Naive thymus-derived CD4-positive, alpha-beta T cell (primary cell): Measurements from ENCODE around the gene MUL1. TPM values are rescaled to one million over a fixed set of nuclear protein-coding genes. Genes with fewer than 3 reads are reported as not detected.

Experiments used
- ATAC-seq: fragments of 150-1000 bp; cut with Tn5 transposase; 2 replicates; pipeline ENCODE4 v1.10.0; 2021; ENCODE audit warnings: mild to moderate bottlenecking, moderate library complexity
- CTCF ChIA-PET: fragments of 350-600 bp; sonication (Branson Sonifier 250); formaldehyde crosslinking; loops from one replicate; lab custom pipeline; 2021; ENCODE audit warnings: antibody characterized with exemption; lab: Charles Lee
- POLR2A ChIA-PET: fragments of 350-600 bp; sonication (Branson Sonifier 250); formaldehyde crosslinking; loops from one replicate; lab custom pipeline; 2021; ENCODE audit warnings: antibody characterized with exemption, inconsistent platforms; lab: Charles Lee
- DNase-seq, 9 donors: peaks; one replicate each; pipeline versions ENCODE4 v3.0.0 to v3.0.0-alpha.2; 2020 to 2022; ENCODE audit warnings: mixed read lengths in 1 of 9
- H3K27ac ChIP-seq: one replicate; pipeline ENCODE4 v1.7.0; 2013; ENCODE audit warnings: mild to moderate bottlenecking, low read depth, low read length, moderate library complexity
- H3K27me3 ChIP-seq, 2 donors: one replicate each; pipeline ENCODE4 v1.7.0; 2013; ENCODE audit warnings: low read length in 2 of 2, mild to moderate bottlenecking in 2 of 2, moderate library complexity in 2 of 2; ENCODE audit not compliant: control insufficient read depth in 2 of 2, insufficient read depth in 2 of 2
- H3K36me3 ChIP-seq, 3 experiments: 1 replicate in 2 of 3; 2 replicates in 1 of 3; pipeline ENCODE4 v1.7.0; 2013; ENCODE audit warnings: low read length in 3 of 3, mild to moderate bottlenecking in 3 of 3, moderate library complexity in 1 of 3; ENCODE audit not compliant: insufficient read depth in 3 of 3, control insufficient read depth in 2 of 3
- H3K4me1 ChIP-seq, 2 donors: one replicate each; pipeline ENCODE4 v1.7.0; 2013; ENCODE audit warnings: low read length in 2 of 2, mild to moderate bottlenecking in 2 of 2, moderate library complexity in 1 of 2; ENCODE audit not compliant: control insufficient read depth in 2 of 2, insufficient read depth in 2 of 2
- H3K4me3 ChIP-seq: 2 replicates; pipeline ENCODE4 v1.7.0; 2013; ENCODE audit warnings: mild to moderate bottlenecking, low read length
- H3K9me3 ChIP-seq, 3 experiments: 1 replicate in 2 of 3; 2 replicates in 1 of 3; pipeline ENCODE4 v1.7.0; 2013; ENCODE audit warnings: low read length in 3 of 3; ENCODE audit not compliant: control insufficient read depth in 2 of 3
- H3K27ac Mint-ChIP-seq, 9 donors: one replicate each; pipeline ENCODE4 v1.8.0; 2020 to 2022; ENCODE audit warnings: mixed read lengths in 9 of 9, mild to moderate bottlenecking in 8 of 9, moderate library complexity in 5 of 9, inconsistent platforms in 2 of 9
- H3K27me3 Mint-ChIP-seq, 5 donors: one replicate each; pipeline ENCODE4 v1.8.0; 2021 to 2022; ENCODE audit warnings: mixed read lengths in 5 of 5, mild to moderate bottlenecking in 1 of 5
- H3K36me3 Mint-ChIP-seq, 5 donors: one replicate each; pipeline ENCODE4 v1.8.0; 2020 to 2022; ENCODE audit warnings: mixed read lengths in 5 of 5, mild to moderate bottlenecking in 3 of 5, inconsistent platforms in 1 of 5
- H3K4me1 Mint-ChIP-seq, 7 donors: one replicate each; pipeline ENCODE4 v1.8.0; 2020 to 2022; ENCODE audit warnings: mixed read lengths in 7 of 7, mild to moderate bottlenecking in 3 of 7, inconsistent platforms in 1 of 7
- H3K4me3 Mint-ChIP-seq, 10 donors: one replicate each; pipeline ENCODE4 v1.8.0; 2020 to 2022; ENCODE audit warnings: mild to moderate bottlenecking in 10 of 10, mixed read lengths in 10 of 10, moderate library complexity in 6 of 10, inconsistent platforms in 2 of 10
- H3K9me3 Mint-ChIP-seq, 11 donors: one replicate each; pipeline ENCODE4 v1.8.0; 2020 to 2022; ENCODE audit warnings: mixed read lengths in 11 of 11, mild to moderate bottlenecking in 4 of 11, inconsistent platforms in 1 of 11, moderate library complexity in 1 of 11
- intact Hi-C, 2 donors: fragments of 100-400 bp; cut with micrococcal nuclease; formaldehyde crosslinking; loops; one replicate each; pipeline ENCODE4 v1.15.1; 2023
- polyA plus RNA-seq, 2 donors: library from polyadenylated mRNA; unstranded; fragments of 300-500 nt; fragmentation: Illumina TruSeq; gene quantifications; one replicate each; pipeline ENCODE4 v1.2.3, GENCODE V29; 2021
- total RNA-seq, 6 experiments: library from RNA in 5 of 6; stranded (reverse) in 5 of 6; gene quantifications; 1 replicate in 5 of 6; 2 replicates in 1 of 6; pipeline ENCODE4 v1.2.3 and lab custom pipeline; 2021 to 2026

Gene MUL1
- total and polyA plus RNA-seq, 7 experiments from 2014 or later, result 16.5 to 40.5 (median 20.6) TPM

- DNase-seq (no peak), ATAC-seq (no peak)
- Mint-ChIP-seq H3K4me1 (peaks cover 0 to 4% (median 0%) of the 10 kb centered on the region in 7 donors), H3K27me3 (peaks cover 10 to 37% (median 24%) of the 10 kb centered on the region in 5 donors), H3K27ac (no peak overlapping the region), H3K4me3 (no peak overlapping the region), H3K9me3 (peaks cover 0 to 2% (median 0%) of the 10 kb centered on the region in 11 donors), H3K36me3 (no peaks in the 10 kb centered on the region)
- H3K4me3 ChIP-seq, result no peak overlapping the region
- ChIA-PET POLR2A (no interaction called here), CTCF (no interaction called here)
- no peaks in the 10 kb centered on the region for H3K4me1 ChIP-seq
- no peaks in the 10 kb centered on the region for H3K36me3 ChIP-seq
- H3K9me3 ChIP-seq, result no peaks in the 10 kb centered on the region
- intact Hi-C loops, result no loop called here
- no peak overlapping the region for H3K27ac ChIP-seq
- H3K27me3 ChIP-seq, result no peaks in the 10 kb centered on the region
Measured at GRCh38 chr1:20466273-20466672, 41.7 kb downstream of the MUL1 start.

- H3K27ac ChIP-seq, result no peak overlapping the region
- ChIA-PET POLR2A (no interaction called here), CTCF (no interaction called here)
- H3K4me3 Mint-ChIP-seq, result no peak overlapping the region
- H3K9me3 Mint-ChIP-seq, result peaks cover 0 to 5% (median 0%) of the 10 kb centered on the region in 11 donors
- no peaks in the 10 kb centered on the region for H3K36me3 Mint-ChIP-seq
- intact Hi-C loops, result no loop called here
- no peaks in the 10 kb centered on the region for H3K36me3 ChIP-seq
- H3K27me3 ChIP-seq, result no peaks in the 10 kb centered on the region
- no peak for ATAC-seq
- peaks cover 14 to 44% (median 31%) of the 10 kb centered on the region in 5 donors for H3K27me3 Mint-ChIP-seq
- no peak overlapping the region for H3K27ac Mint-ChIP-seq
- H3K4me1 ChIP-seq, result no peaks in the 10 kb centered on the region
- no peaks in the 10 kb centered on the region for H3K9me3 ChIP-seq
- no peak overlapping the region for H3K4me3 ChIP-seq
- DNase-seq, result no peak
- peaks cover 0 to 4% (median 0%) of the 10 kb centered on the region in 7 donors for H3K4me1 Mint-ChIP-seq
Measured at GRCh38 chr1:20465187-20465586, 42.8 kb downstream of the MUL1 start.

DNA sequence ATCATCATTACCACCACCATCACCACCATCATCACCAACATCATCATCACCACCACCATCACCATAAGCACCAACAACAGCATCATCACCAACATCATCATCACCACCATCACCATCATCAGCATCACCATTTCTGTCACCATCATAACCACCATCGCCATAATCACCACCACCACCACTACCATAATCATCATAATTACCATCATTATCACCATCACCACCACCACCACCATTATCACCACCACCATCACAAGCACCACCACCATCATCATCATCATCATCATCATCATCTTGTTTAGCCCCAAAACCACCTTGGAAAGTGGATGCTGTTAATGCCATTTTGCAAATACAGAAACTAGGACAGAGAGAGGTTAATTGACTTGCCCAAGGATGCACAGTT, 44.4 kb downstream of the MUL1 start:
- Mint-ChIP-seq H3K36me3 (no peaks in the 10 kb centered on the region), H3K4me1 (peaks cover 0 to 4% (median 0%) of the 10 kb centered on the region in 7 donors), H3K27me3 (peaks cover 14 to 45% (median 37%) of the 10 kb centered on the region in 5 donors), H3K4me3 (no peak overlapping the region), H3K27ac (no peak overlapping the region), H3K9me3 (peaks cover 0 to 5% (median 0%) of the 10 kb centered on the region in 11 donors)
- ATAC-seq, result no peak
- Histone ChIP-seq H3K9me3 (no peaks in the 10 kb centered on the region), H3K4me3 (no peak overlapping the region), H3K4me1 (no peaks in the 10 kb centered on the region), H3K36me3 (no peaks in the 10 kb centered on the region), H3K27me3 (no peaks in the 10 kb centered on the region), H3K27ac (no peak overlapping the region)
- intact Hi-C loops, result no loop called here
- POLR2A ChIA-PET, result no interaction called here
- DNase-seq, result no peak
- CTCF ChIA-PET, result no interaction called here

- Histone ChIP-seq H3K36me3 (no peaks in the 10 kb centered on the region), H3K27me3 (no peaks in the 10 kb centered on the region), H3K4me1 (no peaks in the 10 kb centered on the region), H3K9me3 (no peaks in the 10 kb centered on the region), H3K4me3 (no peak overlapping the region), H3K27ac (no peak overlapping the region)
- H3K27ac Mint-ChIP-seq, result no peak overlapping the region
- intact Hi-C loops, result no loop called here
- CTCF ChIA-PET, result no interaction called here
- H3K4me3 Mint-ChIP-seq, result no peak overlapping the region
- no peaks in the 10 kb centered on the region for H3K36me3 Mint-ChIP-seq
- peaks cover 16 to 43% (median 32%) of the 10 kb centered on the region in 5 donors for H3K27me3 Mint-ChIP-seq
- POLR2A ChIA-PET, result no interaction called here
- DNase-seq, result no peak
- H3K9me3 Mint-ChIP-seq, result peaks cover 0 to 5% (median 0%) of the 10 kb centered on the region in 11 donors
- no peak for ATAC-seq
- peaks cover 0 to 4% (median 0%) of the 10 kb centered on the region in 7 donors for H3K4me1 Mint-ChIP-seq
Measured at GRCh38 chr1:20462397-20462796, 45.6 kb downstream of the MUL1 start.

- Histone ChIP-seq H3K4me1 (no peaks in the 10 kb centered on the region), H3K27me3 (no peaks in the 10 kb centered on the region), H3K27ac (no peak overlapping the region), H3K4me3 (no peak overlapping the region), H3K36me3 (no peaks in the 10 kb centered on the region), H3K9me3 (no peaks in the 10 kb centered on the region)
- CTCF ChIA-PET, result no interaction called here
- H3K4me3 Mint-ChIP-seq, result no peak overlapping the region
- POLR2A ChIA-PET, result no interaction called here
- DNase-seq (no peak), ATAC-seq (no peak)
- intact Hi-C loops, result no loop called here
- H3K36me3 Mint-ChIP-seq, result no peaks in the 10 kb centered on the region
- peaks cover 0 to 5% (median 0%) of the 10 kb centered on the region in 11 donors for H3K9me3 Mint-ChIP-seq
- H3K4me1 Mint-ChIP-seq, result no peaks in the 10 kb centered on the region
- H3K27me3 Mint-ChIP-seq, result peaks cover 8 to 35% (median 27%) of the 10 kb centered on the region in 5 donors
- no peak overlapping the region for H3K27ac Mint-ChIP-seq
Measured at GRCh38 chr1:20458717-20459116, 49.2 kb downstream of the MUL1 start.

DNA sequence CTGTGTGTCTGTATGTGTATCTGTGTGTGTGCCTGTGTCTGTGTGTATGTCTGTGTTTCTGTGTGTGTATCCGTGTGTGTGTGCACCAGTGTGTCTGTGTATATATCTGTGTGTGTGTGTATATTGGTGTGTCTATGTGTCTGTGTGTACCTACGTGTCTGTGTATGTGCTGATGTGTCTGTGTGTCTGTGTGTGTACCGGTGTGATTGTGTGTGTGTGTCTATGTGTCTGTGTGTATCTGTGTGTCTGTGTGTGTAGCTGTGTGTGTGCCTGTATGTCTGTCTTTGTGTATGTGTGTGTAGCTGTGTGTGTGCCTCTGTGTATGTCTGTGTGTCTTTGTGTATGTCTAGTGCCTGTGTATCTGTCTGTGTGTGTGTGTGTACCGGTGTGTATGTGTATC, 53.9 kb downstream of the MUL1 start:
- Histone ChIP-seq H3K27me3 (no peaks in the 10 kb centered on the region), H3K27ac (no peak overlapping the region), H3K4me3 (no peak overlapping the region), H3K9me3 (no peaks in the 10 kb centered on the region), H3K4me1 (no peaks in the 10 kb centered on the region), H3K36me3 (no peaks in the 10 kb centered on the region)
- peaks cover 18 to 37% (median 23%) of the 10 kb centered on the region in 5 donors for H3K27me3 Mint-ChIP-seq
- H3K9me3 Mint-ChIP-seq, result no peaks in the 10 kb centered on the region
- peak; percentile 18 for ATAC-seq
- no peak for DNase-seq
- intact Hi-C loops, result no loop called here
- no peaks in the 10 kb centered on the region for H3K4me1 Mint-ChIP-seq
- no peak overlapping the region for H3K27ac Mint-ChIP-seq
- no peaks in the 10 kb centered on the region for H3K36me3 Mint-ChIP-seq
- no peak overlapping the region for H3K4me3 Mint-ChIP-seq
- ChIA-PET POLR2A (no interaction called here), CTCF (no interaction called here)

DNA sequence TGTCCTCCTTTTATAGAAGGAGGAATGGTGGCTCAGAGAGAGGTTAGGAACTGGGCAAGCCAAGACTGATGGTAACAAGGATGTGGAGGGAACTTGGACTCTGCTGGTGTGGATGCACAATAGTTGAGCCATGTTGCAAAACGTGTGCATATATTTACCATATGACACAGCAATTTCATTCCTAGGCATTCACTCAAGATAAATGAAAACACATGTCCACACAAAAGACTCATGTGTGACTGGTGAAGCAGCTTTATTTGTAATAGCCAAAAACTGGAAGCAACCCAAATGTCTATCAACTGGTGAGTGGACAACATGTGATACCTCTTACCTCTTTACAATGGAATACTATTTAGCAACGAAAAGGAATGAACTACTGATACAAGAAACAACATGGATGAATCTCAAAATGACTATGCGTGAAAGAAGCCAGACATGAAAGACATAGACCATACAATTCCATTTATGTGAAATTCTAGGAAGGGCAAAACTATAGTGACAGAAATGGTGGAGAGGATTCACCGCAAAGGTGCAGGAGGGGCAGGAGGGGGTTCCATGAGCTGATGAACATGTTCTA, 58.1 kb downstream of the MUL1 start:
- DNase-seq, result no peak
- ATAC-seq, result no peak
- Mint-ChIP-seq H3K4me3 (no peak overlapping the region), H3K4me1 (no peaks in the 10 kb centered on the region), H3K27ac (no peak overlapping the region), H3K36me3 (no peaks in the 10 kb centered on the region), H3K27me3 (peaks cover 19 to 34% (median 24%) of the 10 kb centered on the region in 5 donors), H3K9me3 (no peaks in the 10 kb centered on the region)
- CTCF ChIA-PET, result no interaction called here
- POLR2A ChIA-PET, result no interaction called here
- Histone ChIP-seq H3K4me3 (no peak overlapping the region), H3K4me1 (no peaks in the 10 kb centered on the region), H3K9me3 (no peaks in the 10 kb centered on the region), H3K27ac (no peak overlapping the region), H3K27me3 (no peaks in the 10 kb centered on the region), H3K36me3 (no peaks in the 10 kb centered on the region)
- intact Hi-C loops, result no loop called here
